Measurements from ENCODE around the gene PLIN1. TPM values are rescaled to one million over a fixed set of nuclear protein-coding genes. Genes with fewer than 3 reads are reported as not detected.

Gene PLIN1
- total RNA-seq, 1 experiment from 2014 or later = not detected

DNA sequence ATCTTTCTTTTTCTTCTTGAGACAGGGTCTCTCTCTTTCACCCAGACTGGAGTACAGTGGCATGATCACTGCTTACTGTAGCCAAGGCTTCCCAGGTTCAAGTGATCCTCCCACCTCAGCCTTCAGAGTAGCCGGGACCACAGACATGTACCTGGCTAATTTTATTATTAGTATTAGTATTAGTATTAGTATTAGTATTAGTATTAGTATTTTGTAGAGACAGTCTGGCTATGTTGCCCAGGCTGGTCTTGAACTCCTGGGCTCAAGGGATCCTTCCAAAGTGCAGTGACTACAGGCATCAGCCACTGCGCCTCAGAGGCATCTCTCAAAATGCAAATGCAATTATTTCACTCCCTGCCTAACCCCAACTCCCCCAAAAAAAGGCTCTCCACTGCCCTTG is 25.6 kb downstream of the PLIN1 start:
- no peaks in the 10 kb centered on the region for H3K9me3 ChIP-seq (replicated peaks)
- H3K4me3 ChIP-seq = no peak overlapping the region
- peaks cover 3% of the 10 kb centered on the region; the same call in 1 of the 2 replicates for H3K4me1 ChIP-seq
- no peaks in the 10 kb centered on the region for H3K27me3 ChIP-seq
- no peak overlapping the region for H3K27ac ChIP-seq
- H3K36me3 ChIP-seq = peaks cover 2% of the 10 kb centered on the region; the same call in 1 of the 2 replicates
- no peak for DNase-seq

DNA sequence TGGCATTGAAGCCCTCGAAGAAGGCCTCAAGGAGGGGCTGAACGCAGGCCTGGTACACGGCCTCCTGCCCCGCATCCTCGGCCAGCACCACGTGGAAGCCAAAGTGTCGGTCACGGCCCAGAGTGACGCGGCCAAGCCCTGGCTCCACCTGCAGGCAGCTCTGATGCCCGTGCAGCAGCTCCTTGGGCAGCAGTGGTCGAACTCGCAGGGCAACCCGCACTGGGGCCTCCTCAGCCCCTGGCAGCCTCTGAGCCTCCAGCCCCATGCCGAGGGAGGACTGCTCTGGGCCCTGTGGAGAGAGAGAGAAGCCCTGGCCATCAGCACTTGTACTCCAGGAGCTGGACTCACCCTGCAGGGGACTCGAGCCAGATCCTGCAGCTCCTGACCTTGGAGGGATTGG is 26.5 kb downstream of the PLIN1 start:
- DNase-seq = no peak
- Histone ChIP-seq H3K9me3 (replicated peaks) (no peaks in the 10 kb centered on the region), H3K4me3 (no peak overlapping the region)

DNA sequence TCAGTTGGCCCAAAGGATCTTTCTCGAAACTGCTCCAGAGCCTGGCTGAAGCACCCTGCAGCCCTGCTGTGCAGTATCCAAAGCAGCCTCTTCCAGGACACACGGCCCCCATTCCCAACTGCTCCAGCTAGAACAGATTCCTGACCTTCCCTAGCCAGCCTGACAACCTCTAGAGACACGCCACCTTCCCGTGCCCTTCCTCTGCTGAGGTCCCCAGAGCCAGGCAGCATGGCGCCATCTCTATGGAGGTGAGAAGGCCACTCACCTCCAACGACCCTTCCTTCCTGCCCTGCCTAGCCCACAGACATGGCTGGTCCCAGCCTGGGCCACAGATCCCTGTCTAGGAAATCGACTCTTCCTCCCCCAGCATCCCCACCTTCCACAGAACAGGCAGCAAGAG is 27.0 kb downstream of the PLIN1 start:
- no peak overlapping the region for H3K27ac ChIP-seq
- H3K9me3 ChIP-seq (replicated peaks) = no peaks in the 10 kb centered on the region
- H3K27me3 ChIP-seq = no peaks in the 10 kb centered on the region
- H3K36me3 ChIP-seq = peaks cover 5% of the 10 kb centered on the region; the same call in 1 of the 2 replicates
- DNase-seq = no peak
- peaks cover 3% of the 10 kb centered on the region; the same call in 1 of the 2 replicates for H3K4me1 ChIP-seq
- H3K4me3 ChIP-seq = no peak overlapping the region

More for the DNA sequence above, 26.5 kb downstream of the PLIN1 start:
- Histone ChIP-seq H3K36me3 (peaks cover 5% of the 10 kb centered on the region; the same call in 1 of the 2 replicates), H3K4me1 (peaks cover 3% of the 10 kb centered on the region; the same call in 1 of the 2 replicates), H3K27ac (no peak overlapping the region), H3K27me3 (no peaks in the 10 kb centered on the region)

DNA sequence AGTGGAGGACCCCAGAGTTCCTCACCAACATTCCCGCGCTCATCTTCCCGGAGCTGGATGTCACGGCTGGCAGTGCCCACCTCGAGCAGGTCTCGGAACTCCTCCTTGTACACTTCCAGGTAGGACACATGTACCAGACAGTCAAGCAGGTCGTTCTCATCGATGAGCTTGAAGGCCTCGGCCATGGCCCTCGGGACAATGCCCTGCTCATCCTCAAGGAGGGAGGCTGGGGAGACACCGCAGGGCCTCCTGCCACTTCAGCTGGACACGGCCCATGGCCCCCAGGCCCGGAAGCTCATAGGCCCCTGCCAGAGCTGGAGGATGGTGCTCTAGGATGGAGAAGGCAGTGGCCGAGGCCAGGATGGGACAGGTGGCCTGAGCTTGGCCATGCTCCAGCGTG is 29.5 kb downstream of the PLIN1 start:
- Histone ChIP-seq H3K27me3 (no peaks in the 10 kb centered on the region), H3K27ac (no peak overlapping the region), H3K36me3 (peaks cover 5% of the 10 kb centered on the region; the same call in 1 of the 2 replicates), H3K4me3 (no peak overlapping the region), H3K9me3 (replicated peaks) (no peaks in the 10 kb centered on the region), H3K4me1 (no peaks in the 10 kb centered on the region)
- DNase-seq = no peak

DNA sequence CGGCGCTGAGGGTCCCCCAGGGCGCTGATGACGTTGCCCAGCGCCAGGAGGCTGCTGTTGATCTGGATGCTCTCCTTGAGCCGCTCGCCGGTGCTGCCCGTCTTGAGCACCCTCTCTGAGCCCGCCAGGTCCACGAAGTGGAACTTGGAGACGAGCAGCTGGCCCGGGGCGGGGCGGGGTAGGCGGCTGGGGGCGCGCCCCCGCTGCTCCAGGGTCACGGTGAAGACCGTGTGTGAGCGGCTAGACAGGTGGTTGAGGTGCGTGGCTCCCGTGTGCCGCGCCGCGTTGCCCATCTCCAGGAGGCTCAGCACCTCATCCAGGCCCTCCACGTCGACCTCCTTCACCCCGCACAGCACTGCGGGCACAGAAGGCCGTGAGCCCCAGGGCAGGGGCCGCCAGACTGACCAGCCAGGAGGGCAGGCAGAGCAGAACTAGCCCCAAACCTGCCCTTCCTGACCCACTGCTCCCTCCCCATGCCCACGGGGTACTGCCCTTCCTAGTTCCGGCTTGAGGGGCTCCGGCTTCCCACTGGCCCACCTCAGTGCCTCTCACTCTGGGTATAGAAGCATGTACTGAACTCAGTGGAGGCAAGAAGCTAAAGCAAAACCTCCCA is 30.0 kb downstream of the PLIN1 start:
- H3K27me3 ChIP-seq = no peaks in the 10 kb centered on the region
- H3K4me1 ChIP-seq = no peaks in the 10 kb centered on the region
- H3K36me3 ChIP-seq = peaks cover 5% of the 10 kb centered on the region; the same call in 1 of the 2 replicates
- H3K4me3 ChIP-seq = no peak overlapping the region
- H3K9me3 ChIP-seq (replicated peaks) = no peaks in the 10 kb centered on the region
- DNase-seq = no peak
- no peak overlapping the region for H3K27ac ChIP-seq

DNA sequence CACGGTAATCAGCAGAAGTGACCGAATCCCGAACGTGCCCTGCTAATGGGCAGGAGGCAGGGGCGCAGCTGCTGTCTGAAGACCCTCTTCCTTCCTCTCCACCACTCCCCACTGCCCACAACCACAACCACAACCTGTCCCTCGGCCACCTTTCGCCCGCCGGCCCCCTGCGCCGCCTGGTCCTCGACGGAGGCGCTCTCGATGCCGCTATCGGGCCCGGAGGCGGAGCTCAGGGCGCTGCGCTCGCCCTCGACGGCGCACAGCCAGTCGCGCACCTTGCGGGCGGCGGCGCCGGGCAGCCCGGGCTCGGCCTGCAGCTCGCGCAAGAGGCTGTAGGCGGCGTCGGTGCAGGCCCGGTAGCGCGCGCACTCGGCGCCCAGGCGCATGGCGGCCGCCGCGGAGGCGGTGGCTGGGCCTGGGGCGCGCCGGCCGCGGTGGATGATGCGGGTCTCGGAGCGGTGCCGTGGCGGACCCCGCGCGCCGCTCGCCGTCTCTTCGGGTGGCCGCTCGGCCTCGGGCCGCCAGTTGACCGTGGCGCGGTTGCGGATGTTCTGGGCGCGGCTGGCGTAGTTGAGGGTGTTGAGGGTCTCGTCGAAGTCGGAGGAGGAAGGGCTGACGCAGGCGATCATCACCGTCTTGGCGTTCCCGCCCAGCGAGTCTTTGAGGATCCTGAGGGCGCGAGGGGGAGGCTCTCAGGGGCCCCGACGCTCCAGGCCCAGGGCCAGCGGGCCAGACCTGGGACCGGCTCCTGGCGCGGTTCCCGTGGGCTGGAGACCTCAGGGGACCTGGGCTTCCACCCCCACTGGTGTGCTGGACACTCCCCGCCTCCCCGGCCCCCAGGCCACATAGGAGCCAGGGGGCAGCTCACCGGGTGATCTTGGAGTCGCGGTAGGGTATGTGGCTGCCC is 30.8 kb downstream of the PLIN1 start:
- Histone ChIP-seq H3K4me1 (no peaks in the 10 kb centered on the region), H3K27me3 (no peaks in the 10 kb centered on the region)

DNA sequence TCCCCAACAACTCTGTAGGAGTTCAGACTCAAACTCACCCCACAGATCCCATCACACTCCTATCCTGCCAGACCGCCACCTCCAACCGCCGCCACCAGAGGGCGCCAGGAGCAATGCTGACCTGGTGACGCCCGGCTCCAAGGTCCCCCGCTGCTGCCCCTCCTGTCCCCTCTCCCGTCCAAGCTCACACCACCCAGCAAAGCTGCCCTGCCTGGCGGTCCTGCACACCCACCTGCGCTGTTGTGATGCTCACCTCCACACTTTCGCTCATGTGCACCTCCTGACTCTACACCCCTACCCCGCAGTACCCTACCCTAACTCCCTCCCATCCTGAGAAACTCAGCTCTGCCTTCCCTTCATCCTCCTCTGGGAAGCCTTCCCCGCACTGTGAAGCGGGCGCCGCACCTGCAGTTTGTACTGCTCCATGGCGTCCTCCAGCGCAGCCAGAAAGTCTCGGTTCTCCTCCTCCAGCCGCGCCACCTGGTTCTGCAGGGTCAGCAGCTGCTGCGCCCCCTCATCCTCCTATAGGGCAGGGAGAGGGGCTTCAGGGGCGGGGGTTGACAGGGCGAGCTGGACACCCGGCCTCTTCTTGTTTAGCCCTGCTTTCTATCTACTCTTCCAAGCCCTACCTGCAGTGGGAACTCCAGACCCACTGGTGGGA is 31.8 kb downstream of the PLIN1 start:
- Histone ChIP-seq H3K4me3 (no peak overlapping the region), H3K27me3 (no peaks in the 10 kb centered on the region), H3K27ac (no peak overlapping the region), H3K4me1 (no peaks in the 10 kb centered on the region), H3K36me3 (peaks cover 5% of the 10 kb centered on the region; the same call in 1 of the 2 replicates), H3K9me3 (replicated peaks) (no peaks in the 10 kb centered on the region)
- no peak for DNase-seq

More for the DNA sequence above, 30.8 kb downstream of the PLIN1 start:
- Histone ChIP-seq H3K27ac (no peak overlapping the region), H3K36me3 (peaks cover 5% of the 10 kb centered on the region; the same call in 1 of the 2 replicates), H3K4me3 (no peak overlapping the region), H3K9me3 (replicated peaks) (no peaks in the 10 kb centered on the region)
- DNase-seq = no peak

DNA sequence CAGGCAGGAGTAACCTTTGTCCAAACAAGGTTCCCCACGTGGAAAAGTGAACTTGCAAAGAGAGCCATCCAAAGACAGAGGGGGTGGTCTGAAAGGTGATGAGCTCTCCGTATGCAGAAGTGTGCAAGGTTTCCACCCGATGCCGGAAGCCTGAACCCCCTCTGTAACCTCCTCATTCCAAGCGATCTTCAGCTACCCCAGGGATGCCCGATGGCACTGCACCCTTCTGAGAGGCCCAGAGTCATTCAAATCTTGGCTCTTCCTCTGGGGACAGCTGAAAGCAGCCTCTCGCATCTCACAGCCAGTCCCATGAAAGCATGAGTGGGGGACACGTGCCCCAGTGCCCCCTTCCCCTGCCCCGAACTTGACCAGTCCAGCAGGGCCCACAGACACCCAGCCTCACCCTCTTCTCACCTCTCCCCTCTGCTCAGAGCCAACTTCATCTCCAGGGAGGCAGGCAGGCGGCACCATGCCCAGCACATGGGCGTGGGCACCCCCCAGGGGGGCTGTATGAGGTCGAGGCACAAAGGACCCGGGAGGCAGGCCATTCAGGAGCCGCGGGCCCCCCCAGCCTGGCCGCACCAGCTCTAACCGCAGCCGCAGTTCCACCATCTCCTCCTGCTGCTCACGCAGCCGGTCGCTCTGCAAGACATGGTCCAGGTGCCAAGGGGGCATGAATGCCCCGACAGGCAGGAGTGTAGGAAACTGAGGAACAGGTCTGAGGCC is 32.6 kb downstream of the PLIN1 start:
- DNase-seq = no peak
- Histone ChIP-seq H3K4me1 (no peaks in the 10 kb centered on the region), H3K9me3 (replicated peaks) (no peaks in the 10 kb centered on the region), H3K4me3 (no peak overlapping the region), H3K36me3 (peaks cover 5% of the 10 kb centered on the region; the same call in 1 of the 2 replicates), H3K27ac (no peak overlapping the region), H3K27me3 (no peaks in the 10 kb centered on the region)

DNA sequence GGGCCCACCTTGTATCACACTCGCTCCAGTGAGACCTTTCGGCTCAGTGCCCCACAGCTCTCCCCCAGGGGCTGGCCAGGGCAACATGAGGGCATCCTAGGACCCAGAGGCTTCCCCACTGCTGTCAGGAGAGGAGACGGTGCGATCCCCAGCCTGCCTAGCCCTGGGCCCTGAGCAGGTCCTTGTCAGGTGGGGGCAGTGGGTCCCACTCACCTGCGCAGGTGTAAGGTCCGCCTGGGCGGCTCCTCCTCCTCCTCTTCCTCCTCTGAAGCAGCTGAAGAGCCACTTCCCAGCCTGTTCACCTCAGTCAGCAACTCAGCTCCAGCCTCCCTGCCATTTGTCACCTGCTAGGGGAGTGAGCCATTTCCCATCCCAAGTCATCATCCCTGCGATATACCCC is 33.5 kb downstream of the PLIN1 start:
- H3K4me3 ChIP-seq = no peak overlapping the region
- H3K4me1 ChIP-seq = no peaks in the 10 kb centered on the region
- DNase-seq = no peak
- H3K27ac ChIP-seq = no peak overlapping the region
- H3K9me3 ChIP-seq (replicated peaks) = no peaks in the 10 kb centered on the region
- H3K27me3 ChIP-seq = no peaks in the 10 kb centered on the region
- peaks cover 12% of the 10 kb centered on the region for H3K36me3 ChIP-seq

DNA sequence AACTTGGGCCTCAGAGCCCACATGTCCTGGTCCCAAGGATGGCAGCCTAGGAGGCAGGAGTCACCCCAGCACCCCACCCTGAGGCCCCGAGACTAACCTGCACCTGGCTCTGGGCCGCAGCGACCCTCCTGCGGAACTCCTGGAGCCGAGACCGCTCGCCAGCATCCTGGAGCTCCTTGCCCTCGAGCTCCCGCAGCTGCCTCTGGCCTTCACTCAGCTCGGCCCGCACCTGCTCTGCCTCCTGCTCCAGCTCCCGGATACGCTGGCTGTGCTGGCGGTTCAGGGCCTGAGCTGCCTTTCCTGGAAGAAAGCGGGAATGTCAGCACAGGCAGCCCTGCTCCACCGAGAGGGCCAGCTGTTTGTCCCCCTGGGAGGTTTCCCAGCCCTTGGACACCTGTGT is 37.1 kb downstream of the PLIN1 start:
- Histone ChIP-seq H3K4me3 (no peak overlapping the region), H3K36me3 (peaks cover 10% of the 10 kb centered on the region), H3K27ac (no peak overlapping the region), H3K27me3 (no peaks in the 10 kb centered on the region), H3K4me1 (no peaks in the 10 kb centered on the region), H3K9me3 (replicated peaks) (no peaks in the 10 kb centered on the region)
- peak; percentile 55 to 56 for DNase-seq

DNA sequence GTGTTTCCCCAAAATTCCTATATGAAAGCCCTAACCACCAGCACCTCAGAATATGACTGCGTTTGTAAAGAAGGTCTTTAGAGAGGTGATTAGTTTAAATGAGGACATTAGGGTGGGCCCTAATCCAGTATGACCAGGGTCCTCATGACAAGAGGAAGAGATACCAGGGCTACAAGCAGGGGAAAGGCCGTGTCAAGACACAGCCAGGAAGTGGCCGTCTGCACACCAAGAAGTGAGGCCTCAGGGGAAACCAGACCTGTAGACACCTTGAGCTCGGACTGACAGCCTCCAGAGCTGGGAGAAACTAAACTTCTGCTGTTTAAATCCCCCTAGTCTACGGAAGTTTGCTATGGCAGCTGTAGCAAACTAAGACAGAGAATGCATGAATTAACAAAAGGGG is 38.1 kb downstream of the PLIN1 start:
- Histone ChIP-seq H3K27ac (no peak overlapping the region), H3K4me3 (no peak overlapping the region), H3K9me3 (replicated peaks) (no peaks in the 10 kb centered on the region), H3K27me3 (no peaks in the 10 kb centered on the region), H3K4me1 (no peaks in the 10 kb centered on the region), H3K36me3 (peaks cover 10% of the 10 kb centered on the region)
- DNase-seq = no peak

DNA sequence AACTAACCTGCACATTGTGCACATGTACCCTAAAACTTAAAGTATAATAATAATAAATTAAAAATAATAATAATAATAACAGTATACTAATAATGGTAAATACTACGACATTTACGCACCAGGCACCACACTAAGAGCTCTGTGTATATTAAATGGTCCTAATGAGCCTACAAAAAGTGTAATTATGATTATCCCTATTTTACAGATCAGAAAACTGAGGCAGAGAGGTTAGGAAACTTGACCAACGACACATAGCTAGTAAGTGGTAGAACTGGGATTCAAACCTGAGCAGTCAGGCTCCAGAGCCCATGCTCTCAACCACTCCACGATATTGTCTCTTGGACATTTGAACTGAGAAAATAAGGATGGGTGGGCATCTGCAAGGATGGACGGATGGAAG is 38.9 kb downstream of the PLIN1 start:
- Histone ChIP-seq H3K36me3 (peaks cover 10% of the 10 kb centered on the region), H3K9me3 (replicated peaks) (no peaks in the 10 kb centered on the region), H3K4me3 (no peak overlapping the region), H3K4me1 (no peaks in the 10 kb centered on the region), H3K27ac (no peak overlapping the region), H3K27me3 (no peaks in the 10 kb centered on the region)
- no peak for DNase-seq

DNA sequence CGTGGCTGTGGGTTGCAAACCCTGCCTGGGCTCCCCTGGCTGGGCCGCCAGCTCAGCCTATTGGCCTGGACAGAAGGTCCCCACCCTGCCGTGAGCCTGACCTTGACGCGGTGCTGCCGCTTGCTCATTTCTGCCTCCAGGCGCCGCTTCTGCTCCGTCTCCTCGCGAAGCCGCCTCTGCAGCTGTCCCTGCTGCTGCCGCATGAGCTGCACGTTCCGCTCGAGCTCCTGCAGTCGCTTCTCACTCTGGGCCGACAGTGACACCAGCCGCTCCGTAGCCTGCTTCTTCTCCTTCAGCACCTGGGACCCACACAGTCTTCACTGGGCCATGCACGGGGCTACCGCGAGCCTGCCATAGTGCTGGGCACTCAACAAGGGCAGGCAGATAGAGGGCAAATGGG is 45.6 kb downstream of the PLIN1 start:
- DNase-seq = no peak
- Histone ChIP-seq H3K4me3 (no peak overlapping the region), H3K9me3 (replicated peaks) (no peaks in the 10 kb centered on the region; the same call in 1 of the 2 replicates), H3K27ac (no peak overlapping the region), H3K36me3 (peaks cover 50% of the 10 kb centered on the region), H3K4me1 (no peaks in the 10 kb centered on the region), H3K27me3 (no peaks in the 10 kb centered on the region)

All from SJCRH30 (cell line).